ENCODE results near the gene BBS2.

Gene BBS2

DNA sequence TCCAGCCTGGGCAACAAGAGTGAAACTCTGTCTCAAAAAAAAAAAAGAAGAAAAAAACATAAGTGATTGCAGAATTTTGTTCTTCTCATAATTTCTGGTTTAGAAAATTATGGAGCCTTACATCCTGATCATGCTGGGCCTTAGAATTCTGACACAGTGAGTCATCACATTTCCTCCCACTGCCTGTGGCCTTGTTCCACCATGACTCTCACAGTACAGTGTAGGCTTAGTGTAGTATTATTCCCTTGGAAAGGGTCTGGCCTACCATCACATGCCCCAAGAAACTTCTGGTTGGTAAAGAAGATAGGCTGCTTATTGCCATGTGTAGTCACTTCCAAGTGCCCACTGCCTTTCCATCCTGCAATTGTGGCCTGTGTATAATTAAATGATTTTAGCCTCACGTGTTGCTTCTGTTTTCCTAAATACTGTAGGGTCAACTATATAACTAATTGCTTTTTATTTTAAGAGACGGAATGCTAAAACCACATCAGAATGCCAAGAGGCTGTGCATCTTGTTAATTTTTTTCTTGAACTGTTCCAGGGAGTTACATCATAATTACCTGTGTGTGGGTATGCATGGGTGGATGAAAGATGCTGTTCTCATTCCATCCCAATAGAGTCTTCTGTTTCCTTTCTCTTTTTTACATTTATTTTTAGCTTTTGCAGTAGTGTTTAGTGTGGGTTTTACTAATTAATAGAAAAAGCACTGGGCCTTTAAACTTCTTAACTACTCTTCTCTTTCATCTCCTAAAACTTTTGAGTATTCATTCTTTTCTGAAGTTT lies 42.5 kb downstream of the BBS2 start:
- Histone ChIP-seq H3K27ac (peak overlapping the region; percentile 50; the same call in 1 of the 2 replicates), H3K9ac (ENCODE audit: insufficient read length) (no peak overlapping the region), H3K4me3 (no peak overlapping the region), H3K9me3 (ENCODE audit: low read depth, low read length) (no peaks in the 10 kb centered on the region), H3K36me3 (ENCODE audit: insufficient read depth, low read length) (peaks cover 29% of the 10 kb centered on the region)
- no peak for TF ChIP-seq POLR2AphosphoS5 (IDR thresholded peaks at IDR 0.05; ENCODE audit: borderline replicate concordance, low read depth, low read length)
- no peak for TF ChIP-seq FOXP2 (optimal IDR thresholded peaks at IDR 0.05; ENCODE audit: control extremely low read depth, extremely low read length, insufficient read depth)
- TF ChIP-seq EZH2 (IDR thresholded peaks at IDR 0.05) = no peak
- DNase-seq (ENCODE audit: low read depth, low spot score) = no peak

DNA sequence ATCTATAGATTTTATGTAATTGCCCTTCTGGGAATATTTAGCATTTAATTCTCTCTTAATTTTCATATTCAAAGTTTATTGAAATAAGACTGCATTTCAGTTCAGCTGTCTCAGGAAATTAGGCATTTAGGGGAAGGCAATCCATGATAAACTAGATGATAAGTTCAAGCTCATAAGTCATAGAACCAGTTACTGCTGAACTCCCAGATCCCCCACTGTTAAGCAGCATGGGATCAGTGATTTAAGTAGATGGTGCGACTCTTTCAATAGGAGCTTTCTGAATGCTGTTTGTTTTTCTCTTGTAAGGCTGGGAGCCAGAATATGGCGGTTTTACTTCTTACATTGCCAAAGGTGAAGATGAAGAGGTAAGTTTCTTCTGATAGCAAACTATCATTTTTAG lies 44.6 kb downstream of the BBS2 start:
- DNase-seq (ENCODE audit: low read depth, low spot score) = no peak

DNA sequence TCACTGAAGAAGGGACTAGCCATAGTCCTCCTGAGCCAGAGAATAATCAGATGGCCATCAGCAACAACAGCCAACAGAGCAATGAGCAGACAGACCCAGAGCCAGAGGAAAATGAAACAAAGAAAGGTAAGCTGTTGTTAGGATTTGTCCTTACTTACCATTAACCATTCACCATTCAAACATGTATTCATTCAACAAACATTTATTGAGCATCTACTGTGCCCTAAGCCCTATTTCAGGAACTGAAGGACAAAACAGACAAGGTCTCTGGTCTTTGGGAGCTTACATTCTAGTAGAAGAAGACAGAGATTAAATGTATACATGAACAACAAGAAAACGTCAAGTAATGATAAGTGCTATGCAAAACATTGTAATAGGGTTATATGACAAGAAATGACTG lies 49.2 kb downstream of the BBS2 start:
- no peak overlapping the region for H3K4me3 ChIP-seq
- H3K36me3 ChIP-seq (ENCODE audit: insufficient read depth, low read length) = peaks cover 60% of the 10 kb centered on the region
- TF ChIP-seq POLR2AphosphoS5 (IDR thresholded peaks at IDR 0.05; ENCODE audit: borderline replicate concordance, low read depth, low read length) (no peak), EZH2 (IDR thresholded peaks at IDR 0.05) (no peak), FOXP2 (optimal IDR thresholded peaks at IDR 0.05; ENCODE audit: control extremely low read depth, extremely low read length, insufficient read depth) (no peak)
- no peak overlapping the region for H3K27ac ChIP-seq
- H3K9me3 ChIP-seq (ENCODE audit: low read depth, low read length) = no peaks in the 10 kb centered on the region
- no peak overlapping the region for H3K9ac ChIP-seq (ENCODE audit: insufficient read length)
- no peak for DNase-seq (ENCODE audit: low read depth, low spot score)

More for the DNA sequence above, 44.6 kb downstream of the BBS2 start:
- H3K36me3 ChIP-seq (ENCODE audit: insufficient read depth, low read length) = peaks cover 48% of the 10 kb centered on the region
- H3K9me3 ChIP-seq (ENCODE audit: low read depth, low read length) = no peaks in the 10 kb centered on the region
- H3K27ac ChIP-seq = peak overlapping the region; percentile 50
- H3K9ac ChIP-seq (ENCODE audit: insufficient read length) = no peak overlapping the region
- no peak for TF ChIP-seq EZH2 (IDR thresholded peaks at IDR 0.05)
- no peak for TF ChIP-seq POLR2AphosphoS5 (IDR thresholded peaks at IDR 0.05; ENCODE audit: borderline replicate concordance, low read depth, low read length)
- TF ChIP-seq FOXP2 (optimal IDR thresholded peaks at IDR 0.05; ENCODE audit: control extremely low read depth, extremely low read length, insufficient read depth) = no peak
- H3K4me3 ChIP-seq = no peak overlapping the region

DNA sequence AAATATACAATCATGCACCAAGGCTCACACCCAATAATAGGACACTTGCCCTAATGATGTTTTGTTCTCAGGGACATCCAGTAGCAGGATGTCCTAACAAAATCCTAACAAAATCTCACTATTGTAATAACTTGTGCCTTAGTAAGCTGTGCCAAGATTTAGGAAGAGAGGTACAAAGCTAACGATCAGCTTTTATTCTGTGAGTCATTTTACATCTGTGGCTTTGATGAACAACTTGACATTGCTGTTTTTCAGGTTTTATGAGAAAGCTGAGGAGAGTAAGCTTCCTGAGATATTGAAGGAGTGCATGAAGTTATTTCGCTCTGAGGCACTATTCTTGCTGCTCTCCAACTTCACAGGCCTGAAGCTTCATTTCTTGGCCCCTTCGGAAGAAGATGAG lies 49.6 kb downstream of the BBS2 start:
- H3K36me3 ChIP-seq (ENCODE audit: insufficient read depth, low read length) = peaks cover 56% of the 10 kb centered on the region
- H3K27ac ChIP-seq = no peak overlapping the region
- H3K9ac ChIP-seq (ENCODE audit: insufficient read length) = no peak overlapping the region
- no peaks in the 10 kb centered on the region for H3K9me3 ChIP-seq (ENCODE audit: low read depth, low read length)
- DNase-seq (ENCODE audit: low read depth, low spot score) = no peak
- TF ChIP-seq EZH2 (IDR thresholded peaks at IDR 0.05) (no peak), FOXP2 (optimal IDR thresholded peaks at IDR 0.05; ENCODE audit: control extremely low read depth, extremely low read length, insufficient read depth) (no peak), POLR2AphosphoS5 (IDR thresholded peaks at IDR 0.05; ENCODE audit: borderline replicate concordance, low read depth, low read length) (no peak)
- H3K4me3 ChIP-seq = no peak overlapping the region

DNA sequence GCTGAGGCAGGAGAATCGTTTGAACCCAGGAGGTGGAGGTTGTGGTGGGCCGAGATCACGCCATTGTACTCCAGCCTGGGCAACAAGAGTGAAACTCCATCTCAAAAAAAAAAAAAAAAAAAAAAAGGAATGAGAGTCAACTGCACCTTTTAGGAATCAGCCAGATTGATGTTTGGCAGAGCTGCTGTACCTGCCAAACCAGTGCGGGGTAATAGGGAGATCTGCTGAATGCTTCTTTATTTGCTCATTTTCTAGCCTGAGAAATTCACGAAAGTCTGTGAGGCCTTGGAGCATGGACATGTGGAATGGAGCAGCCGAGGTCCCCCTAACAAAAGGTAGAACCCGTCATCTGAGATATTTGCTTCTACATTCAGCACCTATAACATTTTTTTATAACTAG lies 50.1 kb downstream of the BBS2 start:
- no peak overlapping the region for H3K9ac ChIP-seq (ENCODE audit: insufficient read length)
- no peak overlapping the region for H3K4me3 ChIP-seq
- TF ChIP-seq FOXP2 (optimal IDR thresholded peaks at IDR 0.05; ENCODE audit: control extremely low read depth, extremely low read length, insufficient read depth) (no peak), POLR2AphosphoS5 (IDR thresholded peaks at IDR 0.05; ENCODE audit: borderline replicate concordance, low read depth, low read length) (no peak), EZH2 (IDR thresholded peaks at IDR 0.05) (no peak)
- no peak for DNase-seq (ENCODE audit: low read depth, low spot score)
- H3K9me3 ChIP-seq (ENCODE audit: low read depth, low read length) = no peaks in the 10 kb centered on the region
- H3K36me3 ChIP-seq (ENCODE audit: insufficient read depth, low read length) = peaks cover 55% of the 10 kb centered on the region
- no peak overlapping the region for H3K27ac ChIP-seq

DNA sequence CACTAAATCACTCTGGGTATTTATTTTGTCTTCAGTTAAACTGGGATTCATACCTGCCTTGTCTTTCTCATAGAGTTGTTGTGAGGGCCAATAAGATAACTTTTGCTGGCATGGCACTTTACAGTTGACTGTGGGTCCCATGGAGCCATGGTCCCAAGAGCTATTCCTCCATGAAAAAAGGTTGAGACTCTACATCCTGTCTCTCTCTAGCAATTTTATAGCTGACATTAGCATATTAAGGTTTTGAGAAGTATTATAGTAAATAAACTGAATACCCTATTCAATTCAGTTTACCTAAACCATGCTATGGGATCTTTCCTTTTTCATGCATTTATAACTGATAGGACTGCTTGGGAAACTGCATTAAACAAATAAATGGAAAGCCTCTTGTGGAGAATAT lies 51.0 kb downstream of the BBS2 start:
- no peak overlapping the region for H3K4me3 ChIP-seq
- peaks cover 50% of the 10 kb centered on the region for H3K36me3 ChIP-seq (ENCODE audit: insufficient read depth, low read length)
- no peak for TF ChIP-seq POLR2AphosphoS5 (IDR thresholded peaks at IDR 0.05; ENCODE audit: borderline replicate concordance, low read depth, low read length)
- no peak for TF ChIP-seq FOXP2 (optimal IDR thresholded peaks at IDR 0.05; ENCODE audit: control extremely low read depth, extremely low read length, insufficient read depth)
- TF ChIP-seq EZH2 (IDR thresholded peaks at IDR 0.05) = no peak
- no peak for DNase-seq (ENCODE audit: low read depth, low spot score)
- H3K9me3 ChIP-seq (ENCODE audit: low read depth, low read length) = no peaks in the 10 kb centered on the region
- H3K9ac ChIP-seq (ENCODE audit: insufficient read length) = no peak overlapping the region
- H3K27ac ChIP-seq = no peak overlapping the region

DNA sequence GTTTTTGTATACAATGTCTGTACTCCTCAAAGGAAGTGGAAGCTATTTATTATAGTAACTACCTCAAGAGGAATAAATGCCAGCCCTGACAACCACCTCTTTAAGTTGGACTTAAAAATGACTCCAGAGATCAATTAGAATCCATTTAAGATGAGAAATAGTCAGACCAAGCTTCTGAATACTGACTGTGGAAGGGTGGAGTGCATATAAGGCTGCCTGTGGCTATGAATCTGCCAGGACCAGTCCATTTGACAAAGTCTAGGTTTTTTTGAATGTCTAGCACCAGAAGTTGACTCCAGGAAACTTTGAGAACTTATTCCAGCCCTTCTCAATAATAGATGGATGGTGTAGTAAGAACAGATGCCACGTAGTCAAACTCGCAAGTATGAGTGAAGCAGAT lies 53.5 kb downstream of the BBS2 start:
- DNase-seq (ENCODE audit: low read depth, low spot score) = no peak
- no peak overlapping the region for H3K9ac ChIP-seq (ENCODE audit: insufficient read length)
- H3K9me3 ChIP-seq (ENCODE audit: low read depth, low read length) = no peaks in the 10 kb centered on the region
- TF ChIP-seq POLR2AphosphoS5 (IDR thresholded peaks at IDR 0.05; ENCODE audit: borderline replicate concordance, low read depth, low read length) (no peak), EZH2 (IDR thresholded peaks at IDR 0.05) (no peak), FOXP2 (optimal IDR thresholded peaks at IDR 0.05; ENCODE audit: control extremely low read depth, extremely low read length, insufficient read depth) (no peak)
- no peak overlapping the region for H3K27ac ChIP-seq
- peaks cover 45% of the 10 kb centered on the region for H3K36me3 ChIP-seq (ENCODE audit: insufficient read depth, low read length)
- H3K4me3 ChIP-seq = no peak overlapping the region

DNA sequence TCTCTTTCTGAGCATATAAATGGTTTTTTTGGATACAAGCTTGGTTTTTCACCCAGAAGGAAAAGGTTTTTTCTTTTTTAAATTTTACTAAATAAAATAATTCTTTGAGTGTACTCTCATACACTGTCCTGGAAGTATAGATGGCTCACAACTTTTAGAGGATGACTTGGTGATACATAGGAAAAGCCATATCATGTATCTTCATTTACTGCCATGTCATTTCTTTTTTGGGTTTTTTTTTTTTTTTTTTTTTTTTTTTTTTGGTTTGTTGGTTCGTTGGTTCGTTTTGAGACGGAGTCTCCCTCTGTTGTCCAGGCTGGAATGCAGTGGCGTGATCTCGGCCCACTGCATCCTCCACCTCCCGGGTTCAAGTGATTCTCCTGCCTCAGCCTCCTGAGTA lies 56.7 kb downstream of the BBS2 start:
- Histone ChIP-seq H3K4me3 (no peak overlapping the region), H3K9ac (ENCODE audit: insufficient read length) (no peak overlapping the region), H3K9me3 (ENCODE audit: low read depth, low read length) (no peaks in the 10 kb centered on the region), H3K36me3 (ENCODE audit: insufficient read depth, low read length) (peaks cover 42% of the 10 kb centered on the region), H3K27ac (no peak overlapping the region)
- no peak for DNase-seq (ENCODE audit: low read depth, low spot score)
- TF ChIP-seq POLR2AphosphoS5 (IDR thresholded peaks at IDR 0.05; ENCODE audit: borderline replicate concordance, low read depth, low read length) (no peak), FOXP2 (optimal IDR thresholded peaks at IDR 0.05; ENCODE audit: control extremely low read depth, extremely low read length, insufficient read depth) (no peak), EZH2 (IDR thresholded peaks at IDR 0.05) (no peak)

Measured in SK-N-MC (cell line).